Mesenchymal stem cell (in vitro differentiated cells and primary cell): ENCODE results near the gene CRNKL1.

Source experiments
- DNase-seq: peaks from one replicate; pipeline ENCODE4 v3.0.0-alpha.2; 2013
- H2AFZ ChIP-seq: one replicate; pipeline ENCODE4 v1.6.1; 2013; ENCODE audit warnings: low read depth, mild to moderate bottlenecking, control low read depth, inconsistent platforms, low read length, moderate library complexity
- H2AK5ac ChIP-seq: 2 replicates; pipeline ENCODE4 v1.6.1; 2013; ENCODE audit warnings: low read length, moderate library complexity, mild to moderate bottlenecking, inconsistent platforms; ENCODE audit not compliant: severe bottlenecking
- H2BK120ac ChIP-seq: one replicate; pipeline ENCODE4 v1.6.1; 2013; ENCODE audit warnings: low read depth, mild to moderate bottlenecking, inconsistent platforms, low read length, moderate library complexity
- H2BK12ac ChIP-seq, 2 experiments: one replicate each; pipeline ENCODE4 v1.6.1; 2013; ENCODE audit warnings: inconsistent platforms in 2 of 2, low read length in 2 of 2, mild to moderate bottlenecking in 2 of 2, moderate library complexity in 2 of 2, control low read depth in 1 of 2
- H2BK15ac ChIP-seq: one replicate; pipeline ENCODE4 v1.6.1; 2013; ENCODE audit warnings: mild to moderate bottlenecking, low read depth, inconsistent platforms; ENCODE audit not compliant: poor library complexity, severe bottlenecking
- H2BK5ac ChIP-seq: 2 replicates; pipeline ENCODE4 v1.6.1; 2013; ENCODE audit warnings: low read depth, mild to moderate bottlenecking, low read length, control low read depth, inconsistent platforms; ENCODE audit not compliant: poor library complexity, severe bottlenecking
- H3K14ac ChIP-seq, 2 experiments: one replicate each; pipeline ENCODE4 v1.6.1; 2013; ENCODE audit warnings: inconsistent platforms in 2 of 2, low read length in 2 of 2, control low read depth in 1 of 2, mild to moderate bottlenecking in 1 of 2, moderate library complexity in 1 of 2
- H3K18ac ChIP-seq, 2 experiments: one replicate each; pipeline ENCODE4 v1.6.1; 2013; ENCODE audit warnings: inconsistent platforms in 2 of 2, low read length in 2 of 2, control low read depth in 1 of 2, low read depth in 1 of 2, mild to moderate bottlenecking in 1 of 2
- H3K23ac ChIP-seq, 2 experiments: one replicate each; pipeline ENCODE4 v1.6.1; 2013; ENCODE audit warnings: inconsistent platforms in 2 of 2, low read length in 2 of 2, mild to moderate bottlenecking in 2 of 2, moderate library complexity in 2 of 2, control low read depth in 1 of 2
- H3K27ac ChIP-seq: 2 replicates; pipeline ENCODE4 v1.5.1; 2013; ENCODE audit warnings: mild to moderate bottlenecking, moderate library complexity, low read length, control low read depth, inconsistent platforms; ENCODE audit not compliant: poor library complexity, severe bottlenecking
- H3K27me3 ChIP-seq, 2 experiments: 2 replicates each; pipeline versions ENCODE4 v1.6.1 to v1.7.0; 2013; ENCODE audit warnings: low read length in 2 of 2, mild to moderate bottlenecking in 2 of 2, moderate library complexity in 2 of 2, control low read depth in 1 of 2, inconsistent platforms in 1 of 2; ENCODE audit not compliant: control insufficient read depth in 1 of 2, insufficient read depth in 1 of 2
- H3K36me3 ChIP-seq, 2 experiments: 2 replicates each; pipeline versions ENCODE4 v1.6.1 to v1.7.0; 2013; ENCODE audit warnings: low read length in 2 of 2, control low read depth in 1 of 2, inconsistent platforms in 1 of 2, low read depth in 1 of 2, mild to moderate bottlenecking in 1 of 2; ENCODE audit not compliant: insufficient read depth in 2 of 2, control insufficient read depth in 1 of 2
- H3K4ac ChIP-seq, 2 experiments: one replicate each; pipeline ENCODE4 v1.6.1; 2013; ENCODE audit warnings: inconsistent platforms in 2 of 2, low read length in 2 of 2, mild to moderate bottlenecking in 2 of 2, moderate library complexity in 2 of 2, control low read depth in 1 of 2, low read depth in 1 of 2
- H3K4me1 ChIP-seq: 2 replicates; pipeline ENCODE4 v1.6.1; 2013; ENCODE audit warnings: low read depth, low read length, control low read depth; ENCODE audit not compliant: control insufficient read depth, insufficient read depth
- H3K4me2 ChIP-seq: 2 replicates; pipeline ENCODE4 v1.6.1; 2013; ENCODE audit warnings: low read length, mild to moderate bottlenecking, inconsistent platforms; ENCODE audit not compliant: poor library complexity, severe bottlenecking
- H3K4me3 ChIP-seq, 2 experiments: 2 replicates each; pipeline versions ENCODE4 v1.5.1 to v1.7.0; 2013; ENCODE audit warnings: low read length in 2 of 2, mild to moderate bottlenecking in 2 of 2, control low read depth in 1 of 2, low read depth in 1 of 2; ENCODE audit not compliant: insufficient read depth in 1 of 2
- H3K79me1 ChIP-seq: replicated peaks from 2 replicates; pipeline ENCODE4 v1.6.1; 2013; ENCODE audit warnings: mild to moderate bottlenecking, control low read depth, low read length, inconsistent platforms; ENCODE audit not compliant: poor library complexity, severe bottlenecking
- H3K9ac ChIP-seq: 2 replicates; pipeline ENCODE4 v1.7.0; 2013; ENCODE audit warnings: mild to moderate bottlenecking, low read length, moderate library complexity
- H3K9me3 ChIP-seq: 2 replicates; pipeline ENCODE4 v1.7.0; 2013; ENCODE audit warnings: mild to moderate bottlenecking, low read length; ENCODE audit not compliant: control insufficient read depth
- H4K8ac ChIP-seq: one replicate; pipeline ENCODE4 v1.6.1; 2013; ENCODE audit warnings: inconsistent platforms, mild to moderate bottlenecking, low read length, moderate library complexity
- H4K91ac ChIP-seq: one replicate; pipeline ENCODE4 v1.6.1; 2013; ENCODE audit warnings: mild to moderate bottlenecking, low read length, inconsistent platforms
- WGBS: methylation state at CpG from one replicate; pipeline ENCODE4 v1.1.7; 2013; ENCODE audit warnings: mixed read lengths; 5-methylcytosine and 5-hydroxymethylcytosine counted together

The CRNKL1 gene

DNA sequence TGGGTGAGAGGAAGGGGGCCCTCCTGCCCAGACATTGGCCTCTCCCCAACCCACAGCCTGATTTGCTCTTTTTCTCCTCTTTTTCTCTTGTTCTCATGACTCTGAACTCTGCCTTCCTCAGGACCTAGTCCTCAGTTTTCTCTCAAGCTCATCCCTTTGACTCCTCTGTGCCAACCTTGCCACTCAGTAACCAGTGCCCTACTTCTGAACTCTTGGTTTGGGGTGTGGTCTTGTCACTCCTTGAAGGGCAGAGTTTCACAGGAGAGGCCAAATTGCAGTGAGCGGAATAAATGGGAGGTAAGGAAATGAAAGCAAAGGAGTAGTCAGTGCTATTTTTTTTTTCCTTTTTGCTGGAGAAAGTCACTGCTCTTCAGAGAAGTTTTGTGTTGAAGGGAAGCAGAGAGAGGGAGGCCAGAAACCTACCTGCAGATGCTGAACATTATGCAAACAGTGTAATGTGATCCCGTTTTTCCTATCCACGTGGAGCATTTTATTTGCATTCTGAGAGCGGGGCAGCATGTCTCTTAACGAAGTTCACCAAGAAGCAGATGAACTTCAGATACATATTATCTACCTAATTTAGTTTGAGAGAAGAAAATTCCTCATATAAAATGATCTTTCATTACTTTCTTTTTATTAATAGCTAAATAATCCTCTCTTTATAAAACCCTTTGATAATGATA, 27.0 kb upstream of the CRNKL1 start:
- H2BK12ac ChIP-seq, result no peak overlapping the region
- WGBS, result 39% methylated on average over 2 of the region's 5 CpGs
- no peak overlapping the region for H3K9ac ChIP-seq
- H2BK15ac ChIP-seq, result no peak overlapping the region
- no peak overlapping the region for H3K23ac ChIP-seq
- no peaks in the 10 kb centered on the region for H3K36me3 ChIP-seq
- H2AK5ac ChIP-seq, result no peak overlapping the region
- no peak overlapping the region for H3K4me2 ChIP-seq
- H2AFZ ChIP-seq, result no peak overlapping the region
- no peak overlapping the region for H3K4me3 ChIP-seq
- peaks cover 5% of the 10 kb centered on the region for H3K4me1 ChIP-seq
- H3K27me3 ChIP-seq, result peaks cover 13 to 23% of the 10 kb centered on the region in 2 experiments
- H4K91ac ChIP-seq, result no peak overlapping the region
- no peak for DNase-seq
- no peaks in the 10 kb centered on the region for H3K9me3 ChIP-seq
- H3K4ac ChIP-seq, result no peak overlapping the region
- no peaks in the 10 kb centered on the region for H3K79me1 ChIP-seq
- H2BK120ac ChIP-seq, result no peak overlapping the region
- no peak overlapping the region for H3K18ac ChIP-seq
- H3K27ac ChIP-seq, result no peak overlapping the region
- no peak overlapping the region for H3K14ac ChIP-seq
- no peak overlapping the region for H2BK5ac ChIP-seq
- H4K8ac ChIP-seq, result no peak overlapping the region

DNA sequence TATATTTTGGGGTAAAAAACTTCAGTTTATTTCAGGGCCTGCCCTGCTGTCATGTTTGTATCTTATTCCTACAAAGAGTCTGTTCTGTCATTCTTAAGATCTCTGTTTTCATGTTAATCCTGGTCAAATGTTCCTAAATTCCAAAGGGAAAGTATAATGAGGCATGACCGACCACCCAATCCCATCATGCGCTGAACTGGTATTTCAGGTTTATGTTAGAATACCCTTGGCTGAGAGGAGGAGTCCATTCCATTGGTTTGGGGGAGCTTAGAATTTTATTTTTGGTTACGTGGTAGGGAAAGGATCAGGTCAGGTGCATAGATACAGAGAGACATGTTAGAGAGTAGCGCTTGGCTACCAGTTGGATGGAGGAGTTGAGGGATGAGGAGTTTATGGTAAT, 25.8 kb upstream of the CRNKL1 start:
- Histone ChIP-seq H4K91ac (no peak overlapping the region), H3K23ac (no peak overlapping the region), H3K4me2 (no peak overlapping the region), H3K9ac (no peak overlapping the region), H2BK5ac (no peak overlapping the region), H4K8ac (no peak overlapping the region), H2AK5ac (no peak overlapping the region), H3K9me3 (no peaks in the 10 kb centered on the region), H2AFZ (no peak overlapping the region), H3K79me1 (no peaks in the 10 kb centered on the region), H2BK12ac (no peak overlapping the region), H3K14ac (no peak overlapping the region), H3K27ac (no peak overlapping the region), H3K4ac (no peak overlapping the region), H3K4me3 (no peak overlapping the region), H3K27me3 (peaks cover 13 to 34% of the 10 kb centered on the region in 2 experiments), H3K4me1 (peaks cover 7% of the 10 kb centered on the region), H3K36me3 (no peaks in the 10 kb centered on the region), H3K18ac (no peak overlapping the region), H2BK120ac (no peak overlapping the region), H2BK15ac (no peak overlapping the region)
- WGBS, result 86% methylated on average over 4 of the region's 4 CpGs
- no peak for DNase-seq

DNA sequence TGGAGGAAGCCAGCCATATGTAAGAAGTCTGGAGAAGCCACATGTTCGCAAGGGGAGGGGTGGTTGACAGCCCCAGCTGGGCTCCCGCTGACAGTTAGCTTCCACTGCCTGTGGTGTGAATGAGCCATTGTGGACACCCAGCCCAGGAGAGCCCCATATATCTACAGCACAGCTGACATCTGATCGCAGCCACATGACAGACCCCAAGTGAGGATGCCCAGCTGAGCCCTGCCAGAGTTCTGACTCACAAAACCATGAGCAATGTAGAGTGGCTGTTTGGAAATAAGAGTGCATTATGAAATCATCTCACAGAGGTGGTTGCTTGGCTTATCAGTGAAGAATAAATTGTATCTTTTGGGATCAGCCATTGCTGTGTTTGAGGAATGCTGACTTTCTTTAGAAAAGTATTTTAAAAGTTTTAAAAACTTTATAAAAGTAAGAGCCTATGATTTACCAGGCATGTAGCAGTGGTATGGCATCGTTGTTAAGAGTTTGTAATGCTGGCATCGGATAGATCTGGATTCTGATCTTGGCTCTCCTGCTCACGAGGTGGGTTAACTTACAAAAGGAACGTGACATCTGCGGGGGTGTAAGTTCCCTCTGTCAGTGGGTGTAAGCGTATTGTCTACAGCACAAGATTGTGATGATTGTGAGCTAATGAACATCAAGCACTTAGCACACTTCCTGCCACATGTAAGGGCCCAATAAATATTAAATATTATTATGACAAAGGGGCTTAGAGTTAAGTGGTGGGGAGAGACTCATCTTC, 24.2 kb upstream of the CRNKL1 start:
- no peak overlapping the region for H3K4me2 ChIP-seq
- WGBS, result 78% methylated on average over 9 of the region's 9 CpGs
- H2BK12ac ChIP-seq, result no peak overlapping the region
- H2BK5ac ChIP-seq, result no peak overlapping the region
- no peak overlapping the region for H2BK120ac ChIP-seq
- no peak overlapping the region for H4K8ac ChIP-seq
- H3K4me3 ChIP-seq, result no peak overlapping the region
- H2BK15ac ChIP-seq, result no peak overlapping the region
- H3K79me1 ChIP-seq, result no peaks in the 10 kb centered on the region
- no peak overlapping the region for H4K91ac ChIP-seq
- no peaks in the 10 kb centered on the region for H3K36me3 ChIP-seq
- no peaks in the 10 kb centered on the region for H3K9me3 ChIP-seq
- no peak overlapping the region for H2AK5ac ChIP-seq
- H2AFZ ChIP-seq, result no peak overlapping the region
- peaks cover 7% of the 10 kb centered on the region for H3K4me1 ChIP-seq
- no peak overlapping the region for H3K14ac ChIP-seq
- peak overlapping the region; percentile 32 for H3K9ac ChIP-seq
- no peak overlapping the region for H3K23ac ChIP-seq
- no peak overlapping the region for H3K27ac ChIP-seq
- H3K18ac ChIP-seq, result no peak overlapping the region
- DNase-seq, result peak; percentile 55
- H3K4ac ChIP-seq, result no peak overlapping the region
- H3K27me3 ChIP-seq, result peaks cover 9 to 25% of the 10 kb centered on the region in 2 experiments

DNA sequence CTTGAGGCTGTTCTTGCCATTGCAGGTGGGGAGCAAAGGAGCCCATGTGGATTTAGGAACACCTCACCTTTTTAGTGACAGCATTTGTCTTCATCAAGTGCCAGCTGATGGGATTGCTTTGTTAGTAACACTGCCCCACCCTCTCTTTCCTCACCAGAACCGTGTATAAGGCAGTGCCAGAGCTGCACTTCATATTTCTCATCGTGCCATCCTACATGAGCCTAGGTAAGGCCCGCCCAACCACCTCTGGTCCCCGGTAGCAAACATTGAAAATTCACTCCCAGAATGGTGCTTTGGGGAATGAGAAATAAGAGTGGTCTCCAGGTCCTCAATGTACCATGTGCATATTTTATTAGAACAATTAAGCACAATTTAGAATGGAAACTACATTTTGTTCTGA, 22.8 kb upstream of the CRNKL1 start:
- Histone ChIP-seq H3K14ac (no peak overlapping the region), H3K27me3 (peaks cover 3 to 23% of the 10 kb centered on the region in 2 experiments), H2BK12ac (no peak overlapping the region), H3K9me3 (no peaks in the 10 kb centered on the region), H3K9ac (no peak overlapping the region), H4K8ac (no peak overlapping the region), H2AK5ac (no peak overlapping the region), H4K91ac (no peak overlapping the region), H2BK5ac (no peak overlapping the region), H3K4me2 (no peak overlapping the region), H3K27ac (no peak overlapping the region), H2BK15ac (no peak overlapping the region), H3K4me1 (peaks cover 7% of the 10 kb centered on the region), H3K18ac (no peak overlapping the region), H2AFZ (no peak overlapping the region), H2BK120ac (no peak overlapping the region), H3K79me1 (no peaks in the 10 kb centered on the region), H3K4ac (no peak overlapping the region), H3K36me3 (no peaks in the 10 kb centered on the region), H3K4me3 (no peak overlapping the region), H3K23ac (no peak overlapping the region)
- 80% methylated on average over 1 of the region's 4 CpGs for WGBS
- DNase-seq, result no peak
